NCI-H524 (cell line): ENCODE measurements around the gene ATM.
"Not testable (repeated sequence)": the region's sequence is repeated elsewhere in the genome, so short reads cannot be mapped to it uniquely, and the experiment has no call there.

ENCODE experiments used
- DNase-seq, 2 experiments: peaks; one replicate each; lab custom pipeline; 2025; lab: John Stamatoyannopoulos, UW

Gene ATM

DNA sequence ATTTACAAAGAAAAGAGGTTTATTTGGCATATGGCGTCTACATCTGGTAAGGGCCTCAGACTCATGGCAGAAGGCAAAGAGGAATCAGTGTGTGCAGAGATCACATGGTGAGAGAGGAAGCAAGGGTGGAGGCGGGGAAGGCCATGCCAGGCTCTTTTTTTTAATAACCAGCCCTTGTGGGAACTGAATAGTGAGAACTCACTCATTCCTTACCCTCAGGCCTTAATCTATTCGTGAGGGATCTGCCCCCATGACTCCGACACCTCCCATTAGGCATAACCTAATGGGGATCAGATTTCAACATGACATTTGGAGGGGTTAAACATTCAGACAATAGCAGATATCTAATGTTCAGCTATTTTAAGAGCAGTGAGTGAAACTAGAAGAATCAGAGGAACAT lies 55.7 kb downstream of the ATM start:
- peak; percentile 94 to 98 for DNase-seq

DNA sequence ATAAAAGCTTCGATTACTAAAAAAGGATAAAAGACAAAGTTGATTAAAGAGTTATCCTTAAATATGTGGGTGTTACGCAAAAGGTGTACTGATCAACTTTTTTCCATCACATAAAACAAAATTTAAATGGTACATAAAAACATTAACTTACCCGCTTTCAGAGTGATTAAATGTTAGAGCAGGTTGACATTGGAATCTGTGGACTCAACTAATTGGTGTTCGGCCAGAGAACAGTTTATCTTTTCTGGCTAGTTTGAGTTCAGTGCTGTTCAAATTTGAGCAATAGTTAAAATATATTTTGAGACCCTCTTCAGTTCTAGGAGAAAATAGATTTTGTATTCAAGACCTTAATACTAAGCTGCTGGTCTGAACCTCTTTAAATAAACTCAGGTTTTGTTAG lies 56.1 kb downstream of the ATM start:
- DNase-seq: peak in 1 of 2 experiments; percentile 40

DNA sequence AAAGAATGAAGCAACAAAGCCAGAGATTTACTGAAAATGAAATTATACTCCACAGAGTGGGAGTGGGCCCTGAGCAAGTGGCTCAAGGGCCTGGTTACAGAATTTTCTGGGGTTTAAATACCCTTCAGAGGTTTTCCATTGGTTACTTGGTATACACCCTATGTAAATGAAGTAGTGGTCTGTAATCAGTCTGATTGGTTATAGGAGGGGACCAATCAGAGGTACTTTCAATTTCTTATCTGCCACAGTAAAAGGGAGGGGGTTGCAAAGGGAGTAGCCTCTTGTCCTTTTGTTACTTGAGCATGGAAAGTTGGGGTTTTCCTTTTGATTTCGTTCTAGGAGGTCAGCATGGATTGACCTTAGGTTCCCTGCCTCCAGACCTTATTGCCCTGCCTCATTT lies 63.5 kb downstream of the ATM start:
- no peak for DNase-seq

DNA sequence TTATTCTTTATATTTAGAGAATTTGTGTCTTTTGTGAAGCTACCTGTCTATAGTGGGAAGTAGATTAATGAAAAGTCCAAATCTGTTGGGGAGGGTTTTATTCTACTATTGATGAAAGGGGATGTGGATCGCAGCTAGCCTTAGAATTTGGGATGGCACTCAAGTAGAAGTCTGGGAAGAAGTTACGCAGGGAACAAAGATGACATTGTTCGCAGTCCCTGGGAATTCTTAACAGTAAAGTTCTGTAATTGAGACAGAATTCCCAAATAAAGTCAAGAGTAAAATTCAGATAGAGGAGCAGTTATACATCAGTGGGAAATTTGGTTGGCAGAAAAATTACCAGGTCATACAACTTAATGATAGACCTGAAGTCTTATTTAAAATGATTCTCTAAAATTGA lies 64.1 kb downstream of the ATM start:
- no peak for DNase-seq

DNA sequence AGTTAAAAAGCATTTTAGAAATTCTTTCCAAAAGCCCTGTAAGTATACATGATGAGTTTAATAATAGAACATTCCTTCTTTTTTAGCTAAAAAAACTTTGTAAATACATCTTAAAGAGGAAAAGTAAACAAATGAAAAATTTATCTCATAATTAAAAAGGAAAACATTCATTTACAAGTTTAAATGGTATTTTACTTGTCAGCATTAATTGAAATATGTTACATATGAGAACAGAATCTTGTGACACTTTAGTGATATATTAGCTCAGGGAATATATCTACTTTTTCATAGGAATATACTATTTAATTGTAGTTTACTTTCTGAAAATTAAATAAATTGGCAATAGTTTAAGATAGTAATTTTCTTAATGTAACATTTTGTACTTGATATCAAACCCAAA lies 66.2 kb downstream of the ATM start:
- not testable (repeated sequence) for DNase-seq

DNA sequence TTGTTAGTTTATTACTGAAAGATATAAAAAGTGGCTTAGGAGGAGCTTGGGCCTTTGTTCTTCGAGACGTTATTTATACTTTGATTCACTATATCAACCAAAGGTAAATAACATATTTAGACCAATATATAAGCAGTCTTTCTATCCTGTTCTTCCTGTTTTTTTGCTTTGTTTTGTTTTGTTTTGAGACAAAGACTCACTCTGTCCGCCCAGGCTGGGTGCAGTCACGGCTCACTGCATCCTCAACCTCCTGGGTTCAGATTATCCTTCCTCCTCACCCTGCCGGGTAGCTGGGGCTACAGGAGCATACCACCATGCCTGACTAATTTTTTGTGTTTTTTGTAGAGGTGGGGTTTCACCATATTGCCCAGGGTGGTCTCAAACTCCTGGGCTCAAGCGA lies 66.8 kb downstream of the ATM start:
- no peak for DNase-seq

DNA sequence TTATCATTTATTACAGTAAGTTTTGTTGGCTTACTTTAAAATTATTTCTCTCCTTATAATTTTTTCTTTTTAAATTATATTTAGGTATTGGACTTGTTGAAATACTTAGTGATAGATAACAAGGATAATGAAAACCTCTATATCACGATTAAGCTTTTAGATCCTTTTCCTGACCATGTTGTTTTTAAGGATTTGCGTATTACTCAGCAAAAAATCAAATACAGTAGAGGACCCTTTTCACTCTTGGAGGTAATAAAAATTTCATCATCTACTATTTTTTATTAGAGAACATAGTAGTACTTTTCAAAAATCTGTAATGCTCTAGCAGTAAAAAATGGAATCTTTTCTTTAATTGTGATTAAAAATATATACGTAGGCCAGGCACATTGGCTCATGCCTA lies 70.4 kb downstream of the ATM start:
- no peak for DNase-seq

DNA sequence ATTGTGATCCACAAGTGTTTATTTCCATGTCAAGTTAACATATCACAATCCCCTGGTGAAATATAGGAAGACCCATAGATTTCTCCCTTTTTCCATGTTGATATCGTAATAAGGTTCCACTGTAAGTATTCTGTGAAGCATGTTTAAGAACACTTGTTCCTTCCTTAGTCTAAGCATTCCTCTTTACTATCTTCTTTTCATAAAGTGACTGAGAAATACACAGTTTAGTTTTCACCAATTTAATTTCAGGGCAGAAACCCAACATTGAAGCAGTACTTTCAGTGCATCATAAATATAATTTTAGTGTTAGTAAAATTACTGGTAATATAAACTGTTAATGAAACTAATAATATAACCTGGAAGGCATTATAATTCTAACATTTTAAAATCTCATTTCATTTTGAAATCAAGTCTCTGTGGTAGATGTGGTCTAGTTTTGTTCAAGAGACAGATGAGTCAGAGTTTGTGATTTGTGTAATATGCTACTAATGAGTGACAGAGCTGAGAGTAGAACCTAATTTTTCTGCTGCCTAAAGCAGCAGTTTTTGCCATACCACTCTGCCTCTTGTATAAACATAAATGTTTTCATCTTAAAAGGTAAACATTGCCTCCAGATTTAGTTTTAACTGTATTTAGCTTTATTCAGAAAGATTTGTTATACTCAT lies 79.4 kb downstream of the ATM start:
- DNase-seq: no peak

DNA sequence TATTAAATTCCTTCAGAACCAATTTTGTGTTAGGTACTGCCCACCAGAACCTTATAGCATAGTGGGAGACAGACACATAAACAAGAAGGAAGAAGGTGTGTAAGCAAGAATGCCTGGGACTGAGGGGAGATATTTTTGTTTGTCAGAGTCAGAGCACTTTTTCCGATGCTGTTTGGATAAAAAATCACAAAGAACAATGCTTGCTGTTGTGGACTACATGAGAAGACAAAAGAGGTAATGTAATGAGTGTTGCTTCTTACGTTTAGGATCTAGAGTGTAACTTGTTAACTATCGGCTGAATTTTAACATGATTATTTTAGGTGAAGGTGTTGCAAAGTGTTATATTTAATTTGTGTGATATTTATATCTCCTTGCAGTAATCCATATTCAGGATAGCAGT lies 84.9 kb downstream of the ATM start:
- DNase-seq: no peak

DNA sequence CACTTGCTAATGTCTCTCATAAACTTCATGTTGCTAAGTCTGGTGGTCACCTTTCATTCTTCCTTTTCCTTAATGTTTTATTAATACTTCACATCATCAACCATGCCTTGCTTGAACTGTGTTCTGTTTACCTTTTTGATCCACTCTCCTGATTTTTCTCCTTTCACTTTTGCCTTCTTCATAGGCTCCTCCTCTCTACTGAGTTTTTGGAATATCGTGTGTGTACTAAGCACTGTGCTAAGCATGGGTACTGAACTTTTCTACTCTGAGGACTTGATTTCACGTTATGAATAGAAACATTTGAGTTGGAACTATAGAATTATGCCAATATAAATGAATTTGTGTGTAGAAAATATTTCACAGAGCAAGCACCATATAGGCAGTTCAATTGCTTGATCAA lies 90.6 kb downstream of the ATM start:
- DNase-seq: no peak

DNA sequence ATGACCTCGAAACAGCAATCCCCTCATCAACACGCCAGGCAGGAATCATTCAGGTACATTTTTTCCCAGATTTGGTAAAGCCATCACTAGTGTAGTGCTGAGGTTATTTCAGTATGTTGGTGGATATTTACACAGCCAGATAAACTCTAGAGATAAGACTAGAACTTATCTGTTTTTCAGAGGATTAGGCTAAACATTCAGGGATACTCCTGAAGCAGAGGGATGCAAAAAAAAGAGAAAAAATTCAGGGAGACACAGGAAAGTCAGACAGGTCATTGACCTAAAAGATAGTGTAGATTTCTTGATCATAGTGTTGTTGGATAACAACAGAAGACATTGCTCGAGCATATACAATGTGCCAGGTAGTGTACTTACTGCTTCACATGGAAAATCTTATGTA lies 93.2 kb downstream of the ATM start:
- DNase-seq: no peak

DNA sequence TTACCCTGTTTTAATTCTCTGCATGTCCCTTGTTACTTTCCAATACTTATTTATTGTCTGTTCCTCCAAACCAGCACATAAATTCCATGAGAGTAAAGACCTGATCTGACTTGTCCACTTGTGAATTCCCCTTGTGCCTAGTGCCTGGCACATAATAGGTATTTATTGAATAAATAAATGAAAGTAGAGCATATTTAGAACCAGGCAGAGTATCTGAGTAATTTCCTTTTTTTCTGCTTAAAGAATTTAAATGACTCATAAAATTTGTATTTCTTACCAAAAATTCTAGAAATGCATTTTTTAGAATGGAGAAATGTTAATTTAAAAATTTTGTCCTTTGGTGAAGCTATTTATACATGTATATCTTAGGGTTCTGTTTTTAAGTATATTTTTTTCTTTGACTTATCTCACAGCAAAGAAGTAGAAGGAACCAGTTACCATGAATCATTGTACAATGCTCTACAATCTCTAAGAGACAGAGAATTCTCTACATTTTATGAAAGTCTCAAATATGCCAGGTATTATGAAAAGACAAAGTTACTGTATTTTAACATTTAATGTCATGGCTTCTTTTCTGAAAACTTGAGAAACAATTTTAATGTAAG lies 96.8 kb downstream of the ATM start:
- no peak for DNase-seq

DNA sequence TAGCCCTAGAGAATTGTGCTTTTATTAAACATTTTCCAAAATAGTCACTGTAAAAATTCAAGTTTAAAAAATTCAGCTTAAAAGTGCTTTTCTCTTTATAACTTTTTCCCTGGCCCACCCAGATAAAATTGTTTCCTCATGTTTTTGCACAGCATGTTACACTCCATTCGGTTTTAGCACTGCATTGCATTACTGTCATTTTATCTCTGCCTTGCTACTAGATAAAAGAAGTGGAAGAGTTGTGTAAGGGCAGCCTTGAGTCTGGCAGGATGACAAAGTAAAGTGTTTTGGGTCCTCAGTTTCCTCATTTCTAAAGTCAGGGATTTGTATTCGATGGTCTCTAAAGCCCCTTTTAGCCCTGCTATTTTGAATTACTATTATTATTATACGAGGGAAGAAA lies 99.8 kb downstream of the ATM start:
- DNase-seq: no peak

DNA sequence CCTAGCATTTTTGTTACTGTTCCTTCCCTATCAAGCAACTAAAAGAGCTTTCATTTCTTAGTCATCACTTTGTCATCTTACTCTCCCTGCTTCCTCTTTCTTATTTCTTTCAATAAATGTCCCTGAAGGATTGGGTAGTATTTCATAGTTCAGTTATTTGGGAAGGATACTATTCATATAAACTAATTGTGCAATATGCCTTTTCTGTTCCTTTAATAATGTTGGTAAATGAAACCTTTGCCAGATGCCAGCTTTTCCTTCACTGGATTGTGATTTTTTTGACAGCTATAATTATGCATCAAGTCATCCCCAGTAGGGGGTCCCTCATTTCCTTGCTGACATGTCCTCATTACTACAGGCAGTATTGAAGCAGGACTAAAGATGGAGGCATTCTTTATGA lies 101.7 kb downstream of the ATM start:
- DNase-seq: no peak

DNA sequence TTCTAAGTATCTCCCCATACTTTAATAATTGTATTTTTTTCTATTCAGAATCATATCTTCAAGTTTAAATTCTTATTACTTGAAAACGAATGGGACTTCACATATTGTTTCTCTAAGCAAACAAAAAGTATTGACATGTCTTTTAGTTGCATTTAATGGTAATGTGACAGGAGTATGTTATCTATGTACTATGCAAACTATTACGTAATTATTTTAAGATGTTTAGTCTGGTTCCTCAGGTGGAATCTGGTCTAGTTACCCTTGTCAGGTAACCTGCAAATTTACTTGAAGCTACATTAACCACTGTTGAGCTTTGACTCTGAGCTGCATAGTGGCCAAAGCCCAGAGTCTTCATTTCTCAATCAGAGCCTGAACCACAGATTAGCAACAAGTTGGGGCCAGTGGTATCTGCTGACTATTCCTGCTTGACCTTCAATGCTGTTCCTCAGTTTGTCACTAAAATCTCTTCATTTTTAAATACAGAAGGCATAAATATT lies 110.6 kb downstream of the ATM start:
- no peak for DNase-seq

DNA sequence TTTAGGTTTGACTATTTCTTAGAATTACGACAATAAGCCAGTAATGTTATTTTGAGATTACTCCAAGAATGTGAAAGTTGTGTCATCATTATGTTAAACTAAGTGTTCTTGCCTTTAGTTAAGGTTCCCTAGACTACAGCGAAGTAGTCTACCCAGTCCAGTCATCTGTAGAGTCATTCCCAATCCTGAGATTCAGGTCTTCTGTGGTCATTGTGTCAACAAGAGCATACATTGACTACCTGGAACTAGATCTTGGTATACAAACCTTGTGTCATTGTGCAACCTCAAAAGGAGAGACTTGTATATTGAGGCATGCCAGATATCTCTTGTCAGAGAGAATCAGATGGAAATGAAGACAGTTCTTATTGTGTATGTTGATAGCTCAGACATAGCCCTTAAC lies 115.9 kb downstream of the ATM start:
- DNase-seq: no peak

DNA sequence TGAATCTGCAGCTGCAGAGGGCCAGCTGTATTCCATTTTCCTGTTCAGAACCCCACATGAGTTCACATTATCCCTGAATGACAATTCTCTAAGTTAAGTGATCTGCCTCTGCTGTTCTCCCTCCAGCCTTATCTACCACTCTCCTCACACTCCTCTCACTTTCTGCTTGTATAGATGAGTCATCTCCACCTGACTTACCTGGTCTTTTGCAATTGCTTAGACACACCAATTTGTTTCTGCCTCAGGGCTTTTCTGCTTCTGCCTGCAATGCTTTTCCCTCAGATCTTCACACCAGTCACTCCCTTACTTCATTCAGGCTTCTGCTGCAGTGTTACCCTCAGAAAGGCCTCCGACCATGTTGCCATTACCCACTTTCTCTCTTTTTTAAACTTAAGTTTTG lies 118.1 kb downstream of the ATM start:
- DNase-seq: no peak

DNA sequence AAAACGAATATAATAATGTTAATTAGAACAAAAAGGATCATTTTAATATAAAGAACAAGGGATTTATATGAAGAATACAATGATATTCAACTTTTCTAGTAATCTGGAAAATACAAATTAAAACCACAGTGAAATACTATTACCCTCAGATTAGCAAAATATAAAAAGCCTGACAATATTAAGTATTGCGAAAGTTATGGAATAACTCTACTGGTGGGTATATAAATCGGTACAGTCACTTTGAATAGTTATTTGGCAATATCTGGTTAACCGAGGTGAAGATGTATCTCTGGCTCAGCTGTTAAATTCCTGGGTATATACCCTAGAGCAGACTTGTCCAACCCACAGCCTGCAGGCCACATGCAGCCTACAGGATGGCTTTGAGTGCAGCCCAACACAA lies 118.8 kb downstream of the ATM start:
- no peak for DNase-seq

DNA sequence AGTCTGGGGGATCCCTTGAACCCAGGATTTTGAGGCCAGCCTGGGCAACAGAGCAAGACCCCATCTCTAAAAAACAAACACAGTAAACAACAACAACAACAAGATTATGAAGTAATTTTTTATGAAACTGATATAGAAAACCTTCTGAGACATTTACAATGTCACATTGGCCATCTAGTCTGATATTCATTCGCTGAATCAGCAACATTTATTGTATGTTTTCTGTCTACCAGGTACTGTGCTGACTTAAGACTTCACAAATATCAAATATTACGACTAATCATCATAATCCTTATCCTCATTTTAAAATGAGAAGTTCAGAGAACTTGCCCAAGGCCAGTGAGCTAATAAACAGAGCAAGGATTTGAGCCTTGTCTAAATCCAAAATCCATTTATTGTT lies 120.8 kb downstream of the ATM start:
- DNase-seq: no peak

DNA sequence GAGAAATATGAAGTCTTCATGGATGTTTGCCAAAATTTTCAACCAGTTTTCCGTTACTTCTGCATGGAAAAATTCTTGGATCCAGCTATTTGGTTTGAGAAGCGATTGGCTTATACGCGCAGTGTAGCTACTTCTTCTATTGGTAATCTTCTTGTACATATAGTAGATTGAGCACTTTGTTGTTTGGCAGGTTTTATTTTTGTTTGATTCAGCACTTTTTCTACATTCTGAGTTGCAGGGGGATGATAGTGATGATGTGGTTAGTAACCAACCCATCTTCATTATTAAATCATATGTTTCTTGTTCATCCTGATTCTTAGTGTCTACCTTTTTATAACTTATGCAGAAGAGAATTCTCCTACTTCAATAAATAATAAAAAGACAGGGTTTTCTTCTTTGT lies 122.9 kb downstream of the ATM start:
- no peak for DNase-seq

DNA sequence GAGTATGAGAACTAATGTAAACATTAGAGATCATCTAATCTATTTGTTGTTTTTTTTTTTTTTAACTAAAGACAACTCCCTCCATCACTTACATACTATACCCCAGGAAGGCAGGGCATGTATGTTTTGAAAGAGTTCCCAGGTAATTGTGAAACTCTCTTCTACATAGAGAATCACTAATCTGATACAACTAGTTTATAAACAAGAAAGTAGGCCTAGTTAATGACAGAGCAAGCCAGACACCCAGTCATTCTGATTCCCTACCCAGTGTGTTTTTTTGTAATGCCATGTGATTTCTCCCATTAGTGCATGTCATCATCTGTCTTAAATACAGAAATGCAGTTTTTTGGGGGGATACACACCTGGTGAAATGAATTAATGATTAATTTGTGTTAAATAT lies 123.6 kb downstream of the ATM start:
- DNase-seq: no peak

DNA sequence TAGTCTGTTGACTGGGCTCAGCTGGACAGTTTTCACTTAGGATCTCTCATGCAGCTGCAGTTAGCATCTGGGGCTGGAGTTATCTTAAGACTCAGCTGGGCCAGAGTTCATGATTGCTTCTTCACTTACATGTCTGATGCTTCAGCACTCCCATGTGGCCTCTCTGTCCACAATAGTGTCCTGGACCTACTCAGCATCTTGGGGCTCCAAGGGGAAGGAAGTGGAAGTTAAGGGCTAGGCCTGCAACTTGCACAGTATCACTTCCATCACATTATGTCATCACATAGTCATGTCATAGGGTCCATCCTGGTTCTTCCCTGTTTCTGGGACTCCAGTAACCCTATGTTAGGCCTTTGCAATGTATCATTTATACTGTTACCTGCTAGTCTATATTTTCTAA lies 128.6 kb downstream of the ATM start:
- DNase-seq: no peak

DNA sequence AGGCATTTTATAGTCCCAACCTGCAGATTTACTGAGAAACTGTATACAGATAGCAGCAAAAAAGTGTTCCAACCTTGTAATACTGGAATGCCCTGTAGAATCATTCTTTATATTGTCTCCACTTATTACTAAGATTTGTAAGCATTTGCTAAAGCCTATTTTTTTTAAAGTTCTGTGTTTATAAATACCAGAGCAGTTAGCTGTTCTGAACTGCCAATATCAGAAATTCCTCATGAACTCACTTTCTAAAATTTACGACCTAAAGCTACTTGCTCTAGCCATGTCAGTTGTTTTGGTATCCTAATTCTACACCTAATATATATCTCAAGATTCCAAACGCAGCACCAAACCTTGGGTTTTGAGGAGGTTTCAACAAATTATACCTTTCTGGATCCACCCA lies 141.3 kb downstream of the ATM start:
- no peak for DNase-seq

DNA sequence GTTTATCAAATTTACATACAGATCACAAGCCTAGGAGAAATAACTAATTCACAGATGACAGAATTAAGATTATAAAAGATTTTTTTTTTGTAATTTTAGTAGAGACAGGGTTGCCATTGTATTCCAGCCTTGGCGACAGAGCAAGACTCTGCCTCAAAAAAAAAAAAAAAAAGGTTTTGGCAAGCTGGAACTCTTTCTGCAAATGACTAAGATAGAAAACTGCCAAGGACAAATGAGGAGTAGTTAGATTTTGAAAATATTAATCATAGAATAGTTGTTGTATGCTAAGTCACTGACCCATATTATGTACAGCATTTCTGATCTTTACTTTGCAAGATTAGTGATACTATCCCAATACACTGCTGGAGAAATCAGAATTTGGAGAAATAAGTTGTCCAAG lies 145.3 kb downstream of the ATM start:
- DNase-seq: no peak
